ENCODE measurements around the gene SYT15.
"Not testable (repeated sequence)": the region's sequence is repeated elsewhere in the genome, so short reads cannot be mapped to it uniquely, and the experiment has no call there.

DNA sequence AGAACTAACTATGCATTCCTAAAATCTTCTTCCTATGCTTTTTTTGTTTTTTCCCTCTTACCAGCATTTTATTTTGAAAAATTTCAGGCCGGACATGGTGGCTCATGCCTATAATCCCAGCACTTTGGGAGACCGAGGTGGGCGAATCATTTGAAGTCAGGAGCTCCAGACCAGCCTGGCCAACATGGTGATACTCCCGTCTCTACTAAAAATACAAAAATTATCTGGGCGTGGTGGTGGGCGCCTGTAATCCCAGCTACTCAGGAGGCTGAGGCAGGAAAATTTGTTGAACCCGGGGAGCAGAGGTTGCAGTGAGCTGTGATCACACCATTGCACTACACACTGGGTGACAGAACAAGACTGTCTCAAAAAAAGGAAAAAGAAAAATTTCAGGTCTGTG is 49.2 kb upstream of the SYT15 start:
- TF ChIP-seq POLR2A, POLR2AphosphoS5 (IDR thresholded peaks at IDR 0.05; ENCODE audit: low read depth, low read length): not testable (repeated sequence)

All from GM12892 (cell line).